ENCODE results near the gene ZRANB2. TPM values are rescaled to one million over a fixed set of nuclear protein-coding genes. Genes with fewer than 3 reads are reported as not detected.

Gene ZRANB2
- total RNA-seq, 1 experiment from 2014 or later: 103 TPM

DNA sequence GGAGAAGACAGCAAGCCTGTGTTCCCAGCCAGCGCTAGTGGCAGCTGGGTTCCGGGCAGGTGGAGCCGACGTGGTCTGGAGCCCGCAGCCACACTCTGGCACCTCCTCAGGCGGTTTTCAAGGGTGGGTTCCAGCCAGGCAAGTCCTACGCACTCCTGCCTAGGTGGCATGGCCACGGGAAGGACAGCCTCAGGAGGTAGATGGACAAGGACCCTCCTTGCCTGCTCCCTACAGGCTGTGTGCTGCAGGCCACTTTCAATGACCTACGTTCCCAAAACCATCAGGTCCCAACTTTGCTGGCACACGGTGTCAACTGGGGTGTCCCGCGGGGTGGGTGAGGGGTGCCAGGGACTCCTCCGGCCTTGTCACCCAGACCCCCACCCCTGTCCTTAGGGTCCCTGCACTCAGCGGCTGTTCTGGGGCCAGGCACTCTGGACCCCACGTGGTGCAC is 26.5 kb downstream of the ZRANB2 start:
- H2BK20ac ChIP-seq (ENCODE audit: low read depth, low read length, poor library complexity, severe bottlenecking): no peak overlapping the region
- H3K79me1 ChIP-seq (ENCODE audit: insufficient read depth, low read depth, low read length, poor library complexity, severe bottlenecking): no peaks in the 10 kb centered on the region
- H3K4me3 Mint-ChIP-seq: no peak overlapping the region
- no peak overlapping the region for H3K27ac ChIP-seq (ENCODE audit: insufficient read length, low read depth, low read length)
- no peak overlapping the region for H3K56ac ChIP-seq (ENCODE audit: insufficient read length, low read depth, low read length)
- no peak overlapping the region for H3K9ac ChIP-seq (ENCODE audit: extremely low read depth, insufficient read length, low read length)
- H3K27me3 Mint-ChIP-seq (ENCODE audit: low read depth): peaks cover 9% of the 10 kb centered on the region
- H3K18ac ChIP-seq (ENCODE audit: insufficient read length, low read depth, low read length): no peak overlapping the region
- no peak overlapping the region for H2BK5ac ChIP-seq (ENCODE audit: insufficient read length, low read length)
- no peaks in the 10 kb centered on the region for H3K4me1 ChIP-seq (ENCODE audit: insufficient read depth, low read length)
- no peak overlapping the region for H2BK15ac ChIP-seq (ENCODE audit: low read depth, low read length)
- H2BK12ac ChIP-seq (ENCODE audit: insufficient read length, low read depth, low read length): no peak overlapping the region
- H2AK5ac ChIP-seq (ENCODE audit: insufficient read length, low read length): no peak overlapping the region
- no peak overlapping the region for H3K23ac ChIP-seq (ENCODE audit: insufficient read length, low read depth, low read length)
- H4K20me1 ChIP-seq (ENCODE audit: control insufficient read depth, insufficient read depth, insufficient read length): no peaks in the 10 kb centered on the region
- H3K9me3 Mint-ChIP-seq: no peaks in the 10 kb centered on the region; a peak in 1 of 5 replicates
- peak; percentile 38 for DNase-seq
- TF ChIP-seq, protein P1, sequence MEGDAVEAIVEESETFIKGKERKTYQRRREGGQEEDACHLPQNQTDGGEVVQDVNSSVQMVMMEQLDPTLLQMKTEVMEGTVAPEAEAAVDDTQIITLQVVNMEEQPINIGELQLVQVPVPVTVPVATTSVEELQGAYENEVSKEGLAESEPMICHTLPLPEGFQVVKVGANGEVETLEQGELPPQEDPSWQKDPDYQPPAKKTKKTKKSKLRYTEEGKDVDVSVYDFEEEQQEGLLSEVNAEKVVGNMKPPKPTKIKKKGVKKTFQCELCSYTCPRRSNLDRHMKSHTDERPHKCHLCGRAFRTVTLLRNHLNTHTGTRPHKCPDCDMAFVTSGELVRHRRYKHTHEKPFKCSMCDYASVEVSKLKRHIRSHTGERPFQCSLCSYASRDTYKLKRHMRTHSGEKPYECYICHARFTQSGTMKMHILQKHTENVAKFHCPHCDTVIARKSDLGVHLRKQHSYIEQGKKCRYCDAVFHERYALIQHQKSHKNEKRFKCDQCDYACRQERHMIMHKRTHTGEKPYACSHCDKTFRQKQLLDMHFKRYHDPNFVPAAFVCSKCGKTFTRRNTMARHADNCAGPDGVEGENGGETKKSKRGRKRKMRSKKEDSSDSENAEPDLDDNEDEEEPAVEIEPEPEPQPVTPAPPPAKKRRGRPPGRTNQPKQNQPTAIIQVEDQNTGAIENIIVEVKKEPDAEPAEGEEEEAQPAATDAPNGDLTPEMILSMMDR (conservative IDR thresholded peaks at IDR 0.05): no peak
- no peak overlapping the region for H4K5ac ChIP-seq (ENCODE audit: insufficient read length, low read depth, low read length)
- H4K91ac ChIP-seq (ENCODE audit: insufficient read length, low read depth, low read length): no peak overlapping the region
- no peaks in the 10 kb centered on the region for H3K4me1 Mint-ChIP-seq
- no peak overlapping the region for H2AFZ ChIP-seq (ENCODE audit: low read length)
- H3K27me3 ChIP-seq (ENCODE audit: insufficient read depth, low read length): no peaks in the 10 kb centered on the region
- no peak overlapping the region for H4K8ac ChIP-seq (replicated peaks; ENCODE audit: insufficient read length, low read depth, low read length)
- H3K27ac Mint-ChIP-seq: no peak overlapping the region
- H3K23me2 ChIP-seq (ENCODE audit: insufficient read length, low read depth, low read length, poor library complexity, severe bottlenecking): no peaks in the 10 kb centered on the region
- H3K4ac ChIP-seq (ENCODE audit: low read depth, low read length): no peak overlapping the region
- H3K14ac ChIP-seq (ENCODE audit: insufficient read depth, low read length): no peak overlapping the region
- no peaks in the 10 kb centered on the region for H3K9me3 ChIP-seq (ENCODE audit: control insufficient read depth, low read depth, low read length)
- H2BK120ac ChIP-seq (ENCODE audit: low read depth, low read length, poor library complexity, severe bottlenecking): no peak overlapping the region
- H3T11ph ChIP-seq (ENCODE audit: low read length): no peak overlapping the region
- WGBS (ENCODE audit: extremely low coverage, insufficient read length, low lambda C conversion rate): no CpG with 5 or more reads among the region's 15 CpGs
- no peak overlapping the region for H3K4me2 ChIP-seq (ENCODE audit: insufficient read depth, insufficient read length, low read length)
- peaks cover under 1 to 14% (median 6%) of the 10 kb centered on the region in 3 experiments; a peak in 5 of 7 replicates for H3K36me3 Mint-ChIP-seq (ENCODE audit: insufficient read depth in 1 of 3, low read depth in 3 of 3)
- no peaks in the 10 kb centered on the region for H3K79me2 ChIP-seq (ENCODE audit: insufficient read depth, low read length)
